ENCODE measurements around the gene SIGLECL1. TPM values are rescaled to one million over a fixed set of nuclear protein-coding genes. Genes with fewer than 3 reads are reported as not detected.

Gene SIGLECL1
- total RNA-seq, 1 donor from 2014 or later: not detected

DNA sequence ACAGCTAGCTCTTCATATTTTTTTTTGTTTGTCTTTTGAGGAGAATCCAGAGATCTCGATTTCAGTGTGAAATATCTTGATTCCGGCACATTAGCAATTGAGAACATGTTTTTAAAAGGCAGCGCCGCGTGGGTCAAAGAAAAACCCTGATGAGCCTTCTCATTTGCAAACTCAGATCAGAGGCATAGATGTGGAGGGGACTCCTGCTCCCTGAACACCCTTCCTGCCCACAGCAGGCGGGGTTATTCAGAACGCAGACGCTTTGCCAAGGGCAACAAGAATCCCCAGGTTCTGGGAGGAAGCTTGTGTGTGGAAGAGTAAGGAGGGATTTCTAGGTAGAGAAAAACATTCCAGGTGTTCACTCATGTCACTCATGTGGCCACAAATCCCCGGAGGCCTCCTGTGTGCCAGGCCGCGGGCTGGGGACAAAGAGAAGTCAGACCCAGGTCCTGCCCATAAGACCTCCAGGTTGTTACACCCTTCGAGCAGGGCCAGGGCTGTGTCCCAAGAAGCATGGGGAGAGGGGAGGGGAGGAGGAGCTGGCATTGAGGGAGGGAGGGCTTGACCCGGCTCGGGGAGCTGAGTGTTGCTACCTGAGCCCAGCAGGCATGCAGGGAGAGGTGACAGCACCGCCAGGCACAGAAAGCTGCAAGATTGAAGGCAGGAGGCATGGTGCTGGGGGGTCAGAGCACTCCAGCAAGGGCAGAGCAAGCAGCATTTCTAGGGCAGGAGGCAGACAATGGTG is 44.7 kb downstream of the SIGLECL1 start:
- no peak for DNase-seq (ENCODE audit: low read depth in 2 of 2)

GRCh38 chr19:51296336-51297093 is 45.6 kb downstream of the SIGLECL1 start:
- DNase-seq (ENCODE audit: low read depth in 2 of 2): no peak

- no peak for DNase-seq (ENCODE audit: low read depth in 2 of 2)
These were observed 46.5 kb downstream of the SIGLECL1 start for GRCh38 chr19:51297406-51297805.

GRCh38 chr19:51301266-51301665 is 50.4 kb downstream of the SIGLECL1 start:
- no peak for DNase-seq (ENCODE audit: low read depth in 2 of 2)

- no peak for DNase-seq (ENCODE audit: low read depth in 2 of 2)
These were observed 54.6 kb downstream of the SIGLECL1 start for GRCh38 chr19:51305479-51305878.

DNA sequence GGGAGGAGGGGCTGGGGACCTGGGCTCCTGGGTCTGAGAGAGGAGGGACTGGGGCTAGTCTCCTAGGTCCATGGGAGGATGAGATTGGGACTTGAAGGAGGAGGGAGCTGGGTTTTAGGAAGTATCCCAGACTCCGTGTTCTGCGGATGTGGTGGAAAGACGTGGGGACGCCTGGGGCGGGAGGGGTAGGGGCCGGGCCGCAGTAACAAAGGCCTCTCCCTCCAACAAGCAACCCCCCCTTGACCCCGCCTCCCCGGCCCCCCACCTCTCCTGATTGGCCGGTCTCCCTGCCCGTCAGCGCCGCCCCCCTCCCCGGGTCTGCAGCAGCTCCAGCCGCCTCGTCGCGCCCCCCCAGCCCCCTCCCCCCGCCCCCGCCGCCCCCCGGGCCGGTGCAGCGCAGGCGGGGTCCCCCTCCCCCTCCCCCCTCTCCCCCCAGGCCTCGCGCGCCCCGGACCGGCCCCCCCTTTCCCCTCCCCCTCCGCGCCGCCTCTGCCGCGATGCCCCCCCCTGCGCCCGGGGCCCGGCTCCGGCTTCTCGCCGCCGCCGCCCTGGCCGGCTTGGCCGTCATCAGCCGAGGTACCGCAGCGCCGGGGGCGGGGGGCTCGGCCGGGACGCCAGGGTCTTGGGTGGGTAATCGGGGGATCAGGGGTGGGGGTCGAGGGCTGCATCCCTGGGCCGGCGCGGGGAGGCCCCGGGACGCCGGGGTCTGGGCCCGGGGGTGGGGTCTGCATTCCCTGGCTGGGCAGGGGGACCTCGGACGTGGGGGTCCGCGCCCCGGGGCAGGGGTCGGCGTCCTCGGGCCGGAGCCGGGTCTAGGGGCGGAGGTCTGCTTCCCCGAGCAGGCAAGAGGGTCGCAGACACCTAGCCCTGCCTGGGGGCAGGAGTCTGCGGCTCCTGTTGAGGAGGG is 60.7 kb downstream of the SIGLECL1 start, which contains the start of gene IGLON5:
IGLON5 (plus strand) TSS at position 294 of the 907 bp plus-strand sequence; CDS start at position 498, 204 bp downstream.
- DNase-seq (ENCODE audit: low read depth in 2 of 2): no peak

- DNase-seq (ENCODE audit: low read depth in 2 of 2): no peak
These were observed 65.8 kb downstream of the SIGLECL1 start for GRCh38 chr19:51316688-51317087.

GRCh38 chr19:51317376-51317775 is 66.5 kb downstream of the SIGLECL1 start:
- DNase-seq (ENCODE audit: low read depth in 2 of 2): no peak

DNA sequence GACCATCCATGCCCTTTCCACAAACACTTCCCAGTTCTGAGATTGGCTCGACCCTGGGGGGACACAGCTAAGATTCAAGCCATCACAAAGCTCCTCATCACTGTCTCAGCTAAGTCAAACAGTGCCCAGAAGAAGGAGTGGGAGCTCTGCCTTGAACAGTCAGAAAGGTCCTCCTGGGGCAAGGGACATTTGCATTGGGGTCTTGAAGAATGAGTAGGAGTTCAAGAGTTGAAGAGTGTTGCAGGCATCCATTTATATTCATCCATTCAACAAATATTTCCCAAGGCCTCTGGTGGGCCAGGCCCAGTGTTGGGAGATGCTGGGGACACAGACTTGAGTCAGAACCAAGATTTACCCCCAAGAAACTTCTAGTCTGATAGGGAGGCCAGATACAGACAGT is 67.1 kb downstream of the SIGLECL1 start:
- DNase-seq (ENCODE audit: low read depth in 2 of 2): no peak

Other genes with a start within 250 kb of the SIGLECL1 start
- not detected in 2 replicates for gene KLK8, start 249.5 kb upstream of the SIGLECL1 start, total RNA-seq
- gene KLK10, start 231.4 kb upstream of the SIGLECL1 start, total RNA-seq: under 0.01 TPM in 1 of 2 replicates, not detected in the other
- not detected in 2 replicates for gene KLK11, start 224.5 kb upstream of the SIGLECL1 start, total RNA-seq
- not detected in 2 replicates for gene KLK12, start 216.1 kb upstream of the SIGLECL1 start, total RNA-seq
- not detected in 2 replicates for gene KLK13, start 186.0 kb upstream of the SIGLECL1 start, total RNA-seq
- gene KLK14, start 168.2 kb upstream of the SIGLECL1 start, total RNA-seq: not detected in 2 replicates
- 4.1 and 7.3 TPM in 2 replicates for gene CTU1, start 142.7 kb upstream of the SIGLECL1 start, total RNA-seq
- 0.20 and 0.22 TPM in 2 replicates for gene SIGLEC9, start 126.2 kb upstream of the SIGLECL1 start, total RNA-seq
- gene SIGLEC7, start 108.8 kb upstream of the SIGLECL1 start, total RNA-seq: not detected in 2 replicates
- gene CD33, start 26.0 kb upstream of the SIGLECL1 start, total RNA-seq: not detected in 2 replicates
- not detected in 2 replicates for gene IGLON5, start 60.6 kb downstream of the SIGLECL1 start, total RNA-seq
- under 0.01 TPM in 2 replicates for gene VSIG10L, start 91.1 kb downstream of the SIGLECL1 start, total RNA-seq
- gene ETFB, start 115.3 kb downstream of the SIGLECL1 start, total RNA-seq: 71.7 and 82.9 TPM in 2 replicates
- not detected in 2 replicates for gene CLDND2, start 117.9 kb downstream of the SIGLECL1 start, total RNA-seq
- gene NKG7, start 121.6 kb downstream of the SIGLECL1 start, total RNA-seq: not detected in 2 replicates
- gene LIM2, start 136.9 kb downstream of the SIGLECL1 start, total RNA-seq: not detected in 2 replicates
- not detected in 2 replicates for gene C19orf84, start 139.5 kb downstream of the SIGLECL1 start, total RNA-seq
- not detected in 2 replicates for gene SIGLEC10, start 166.6 kb downstream of the SIGLECL1 start, total RNA-seq
- not detected in 2 replicates for gene SIGLEC8, start 207.4 kb downstream of the SIGLECL1 start, total RNA-seq
- gene CEACAM18, start 227.5 kb downstream of the SIGLECL1 start, total RNA-seq: not detected in 2 replicates